K562 (cell line): ENCODE data around the gene TCF12. TPM values are rescaled to one million over a fixed set of nuclear protein-coding genes. Genes with fewer than 3 reads are reported as not detected.

Experiments used
- ATAC-seq: fragments of 200-7000 bp; cut with Tn5 transposase; 3 replicates; pipeline ENCODE4 v1.9.1; 2020; ENCODE audit warnings: moderate library complexity
- BruUV-seq: library from RNA; stranded (reverse); fragments of 400-500 nt; replicated peaks from 2 replicates; lab custom pipeline; 2021; lab: Mats Ljungman, UMichigan
- CTCF ChIA-PET: fragments of 300-600 bp; formaldehyde crosslinking; extraction: SDS; loops from one replicate; lab custom pipeline; 2021; ENCODE audit warnings: low intra/inter-chr PET ratio; lab: Yijun Ruan, JAX
- POLR2A ChIA-PET: fragments of 300-600, 350-650 bp; sonication (Branson Sonifier 250); formaldehyde crosslinking; extraction: SDS; loops from one replicate; lab custom pipeline; 2021; ENCODE audit warnings: antibody characterized with exemption, inconsistent platforms; lab: Yijun Ruan, JAX
- DNase-seq, 4 experiments: peaks; one replicate each; pipeline versions ENCODE4 v3.0.0 to v3.0.0-alpha.2; 2011 to 2018; ENCODE audit warnings: low spot score in 3 of 4, mixed read lengths in 3 of 4; ENCODE audit errors: extremely low read depth in 1 of 4
- FAIRE-seq: peaks from 2 replicates; lab custom pipeline; 2011; peaks lifted over from hg19 to GRCh38; lab: Jason Lieb, UNC
- H2AFZ ChIP-seq: 2 replicates; pipeline ENCODE4 v1.6.0; 2011; ENCODE audit warnings: low read depth, low read length, control low read depth, inconsistent platforms
- H3K27ac ChIP-seq: fragments of 200-600 bp; 3 replicates; pipeline ENCODE4 v1.8.0; 2011; ENCODE audit warnings: low read depth, mild to moderate bottlenecking, control low read depth, inconsistent platforms, low read length, moderate library complexity, mixed read lengths; ENCODE audit errors: extremely low read depth
- H3K27me3 ChIP-seq, 2 experiments: fragments of 300-600 bp in 1 of 2; 2 replicates in 1 of 2; 3 replicates in 1 of 2; pipeline versions ENCODE4 v1.6.0 to v1.8.0; 2011; ENCODE audit warnings: inconsistent platforms in 2 of 2, low read length in 2 of 2, mild to moderate bottlenecking in 1 of 2, mixed read lengths in 1 of 2, moderate library complexity in 1 of 2; ENCODE audit not compliant: control insufficient read depth in 2 of 2, insufficient read depth in 2 of 2
- H3K36me3 ChIP-seq: fragments of 300-600 bp; 3 replicates; pipeline ENCODE4 v1.8.0; 2011; ENCODE audit warnings: mild to moderate bottlenecking, low read length, inconsistent platforms; ENCODE audit not compliant: control insufficient read depth, insufficient read depth
- H3K4me1 ChIP-seq, 2 experiments: fragments of 200-600 bp in 1 of 2; replicated peaks in 1 of 2; 2 replicates in 1 of 2; 3 replicates in 1 of 2; pipeline versions ENCODE4 v1.5.1 to v1.8.0; 2011; ENCODE audit warnings: inconsistent platforms in 2 of 2, low read length in 2 of 2, mild to moderate bottlenecking in 1 of 2, mixed read lengths in 1 of 2, moderate library complexity in 1 of 2; ENCODE audit not compliant: control insufficient read depth in 2 of 2, insufficient read depth in 2 of 2
- H3K4me2 ChIP-seq: 2 replicates; pipeline ENCODE4 v1.6.1; 2011; ENCODE audit warnings: low read length, control low read depth, inconsistent platforms, mixed read lengths; ENCODE audit not compliant: insufficient read depth
- H3K4me3 ChIP-seq: fragments of 200-600 bp; sonication (generic), shearing (Covaris generic); 2 replicates; pipeline ENCODE4 v1.5.1; 2016; ENCODE audit warnings: control low read depth, inconsistent platforms
- H3K79me2 ChIP-seq: fragments of 200-600 bp; 3 replicates; pipeline ENCODE4 v1.8.0; 2011; ENCODE audit warnings: low read length, inconsistent platforms; ENCODE audit not compliant: control insufficient read depth, insufficient read depth
- H3K9ac ChIP-seq, 2 experiments: 2 replicates each; pipeline versions ENCODE4 v1.6.0 to v1.6.1; 2011; ENCODE audit warnings: low read depth in 2 of 2, low read length in 2 of 2, control low read depth in 1 of 2, inconsistent platforms in 1 of 2, mild to moderate bottlenecking in 1 of 2, mixed read lengths in 1 of 2; ENCODE audit not compliant: insufficient read depth in 1 of 2
- H3K9me1 ChIP-seq: one replicate; pipeline ENCODE4 v1.6.0; 2011; ENCODE audit warnings: inconsistent platforms, mild to moderate bottlenecking, low read length, moderate library complexity; ENCODE audit not compliant: control insufficient read depth, insufficient read depth
- H3K9me3 ChIP-seq: replicated peaks from 2 replicates; pipeline ENCODE4 v1.5.1; 2011; ENCODE audit warnings: low read depth, low read length, inconsistent platforms; ENCODE audit not compliant: control insufficient read depth, insufficient read depth
- H4K20me1 ChIP-seq: replicated peaks from 2 replicates; pipeline ENCODE4 v1.6.1; 2011; ENCODE audit warnings: low read length, inconsistent platforms, mixed read lengths; ENCODE audit not compliant: control insufficient read depth, insufficient read depth
- ARNT ChIP-seq, 2 experiments: fragments of 450-650 bp; IDR thresholded peaks; 2 replicates each; pipeline ENCODE4 v1.6.1; 2016; ENCODE audit warnings: mild to moderate bottlenecking in 1 of 2
- BCL6 ChIP-seq: fragments of 250-450 bp; sonication (Bioruptor Pico); IDR thresholded peaks from 2 replicates; pipeline ENCODE4 v1.4.0; 2020
- E2F6 ChIP-seq, 2 experiments: IDR thresholded peaks; 2 replicates each; pipeline ENCODE4 v1.6.1; 2011; ENCODE audit warnings: borderline replicate concordance in 1 of 2, control low read depth in 1 of 2, low read depth in 1 of 2, low read length in 1 of 2, mild to moderate bottlenecking in 1 of 2, mixed read lengths in 1 of 2, moderate library complexity in 1 of 2; ENCODE audit not compliant: insufficient read depth in 1 of 2, insufficient read length in 1 of 2, poor library complexity in 1 of 2, severe bottlenecking in 1 of 2; ENCODE audit errors: extremely low read depth in 1 of 2
- ETS1 ChIP-seq: conservative IDR thresholded peaks from 2 replicates; pipeline ENCODE4 v1.6.1; 2011; ENCODE audit warnings: low read depth, mild to moderate bottlenecking, low read length; ENCODE audit not compliant: control insufficient read depth
- MCM2 ChIP-seq: fragments of 450-650 bp; IDR thresholded peaks from 2 replicates; pipeline ENCODE4 v1.6.1; 2017; ENCODE audit warnings: low read depth, mild to moderate bottlenecking
- PRMT5 ChIP-seq: sonication (generic); formaldehyde crosslinking; IDR thresholded peaks from 2 replicates; pipeline ENCODE4 v1.5.0; 2020; ENCODE audit warnings: missing genetic modification reagents
- THAP12 ChIP-seq: fragments of 250-450 bp; sonication (Bioruptor Pico); IDR thresholded peaks from 2 replicates; pipeline ENCODE4 v1.9.0; 2021; ENCODE audit warnings: mild to moderate bottlenecking, inconsistent platforms
- ZFP91 ChIP-seq: sonication (generic); formaldehyde crosslinking; IDR thresholded peaks from 2 replicates; pipeline ENCODE4 v1.8.0; 2022; ENCODE audit warnings: mild to moderate bottlenecking, missing genetic modification reagents
- ZNF644 ChIP-seq: fragments of 200-800 bp; sonication (Bioruptor generic); IDR thresholded peaks from 2 replicates; pipeline ENCODE4 v1.6.1; 2016; ENCODE audit warnings: low read depth, missing genetic modification characterization, missing compliant biosample characterization
- ZNF764 ChIP-seq: fragments of 250-450 bp; sonication (Bioruptor Pico); IDR thresholded peaks from 2 replicates; pipeline ENCODE4 v1.4.0; 2020; ENCODE audit warnings: low read depth, mild to moderate bottlenecking, moderate library complexity
- WGBS: fragments of 100-300 bp; shearing (Covaris generic); methylation state at CpG from one replicate; pipeline ENCODE4 v1.1.6; 2016; ENCODE audit warnings: low coverage, mixed read lengths; ENCODE audit not compliant: insufficient coverage; ENCODE audit errors: missing lambda C conversion rate; 5-methylcytosine and 5-hydroxymethylcytosine counted together
- in situ Hi-C: fragments of 300-500 bp; cut with MboI; formaldehyde crosslinking; loops from 4 replicates; pipeline ENCODE4 v1.15.0; 2018; ENCODE audit warnings: inconsistent platforms, mixed read lengths
- intact Hi-C: fragments of 100-400 bp; cut with micrococcal nuclease; formaldehyde crosslinking; loops from 2 replicates; pipeline ENCODE4 v1.14.2; 2022
- polyA plus RNA-seq, 8 experiments: library from polyadenylated mRNA; depleted of rRNA in 4 of 8; stranded (reverse) in 5 of 8; unstranded in 3 of 8; fragments of >200 nt; fragmentation: Nextera tagmentation in 2 of 8; fragmentation: Illumina TruSeq in 1 of 8; extraction: Ambion mirVana in 2 of 8; extraction: Trizol in 1 of 8; gene quantifications; 2 replicates each; pipeline versions ENCODE4 v1.2.1 to v1.2.3, GENCODE V29; 2011 to 2014; ENCODE audit warnings: inconsistent platforms in 1 of 8, missing spikeins in 1 of 8
- total RNA-seq, 7 experiments: library from RNA; depleted of rRNA in 6 of 7; stranded (reverse); fragments of >200 nt in 6 of 7; fragmentation: Illumina TruSeq in 2 of 7; extraction: Trizol in 2 of 7; gene quantifications; 2 replicates each; pipeline versions ENCODE4 v1.2.1 to v1.2.3, GENCODE V29; 2011 to 2021; ENCODE audit warnings: low replicate concordance in 1 of 7

The TCF12 gene
- total and polyA plus RNA-seq, 9 of the 15 experiments (the other 6 are each of a cell fraction or from before 2014, with no cell fraction given): 10.5 to 132 (median 52.9) TPM

- no peak overlapping the region for H3K27ac ChIP-seq
- peak; percentile 40 for ATAC-seq
- CTCF ChIA-PET: no interaction called here
Measured at GRCh38 chr15:57297163-57297593, 378.7 kb downstream of the TCF12 start.

More at GRCh38 chr15:57297163-57297593, 378.7 kb downstream of the TCF12 start:
- Histone ChIP-seq H3K36me3 (no peaks in the 10 kb centered on the region), H3K4me2 (no peak overlapping the region), H3K4me1 (peaks cover 0 to 5% of the 10 kb centered on the region in 2 experiments; a peak in 2 of 5 replicates), H3K9me3 (no peaks in the 10 kb centered on the region), H4K20me1 (no peaks in the 10 kb centered on the region), H3K79me2 (no peaks in the 10 kb centered on the region)
- POLR2A ChIA-PET: interaction anchor here (0.6 to 1.0 kb wide), 4 partner anchors 9 to 99 kb away, joined by 3 read pairs; no protein-coding TSS in a partner anchor
- no TSS peak for BruUV-seq
- intact Hi-C loops (no loop called here), in situ Hi-C loops (no loop called here)
- 79% methylated on average over 3 of the region's 3 CpGs for WGBS
- DNase-seq: no peak
- FAIRE-seq: no peak
- TF ChIP-seq ZNF644 (tag): no peak
- no peak for TF ChIP-seq ETS1
- TF ChIP-seq BCL6 (CRISPR knock-in tag): no peak
- no peak for TF ChIP-seq MCM2
- no peak for TF ChIP-seq ARNT (IDR thresholded peaks at IDR 0.05)
- TF ChIP-seq ZFP91 (CRISPR knock-in tag): no peak
- no peak for TF ChIP-seq E2F6 (IDR thresholded peaks at IDR 0.05; ENCODE audit: borderline replicate concordance in 1 of 2, extremely low read depth in 1 of 2, insufficient read depth in 1 of 2, insufficient read length in 1 of 2, low read depth in 1 of 2, low read length in 1 of 2, poor library complexity in 1 of 2, severe bottlenecking in 1 of 2)
- TF ChIP-seq THAP12 (CRISPR knock-in tag): no peak
- no peak for TF ChIP-seq ZNF764 (CRISPR knock-in tag)
- no peak for TF ChIP-seq PRMT5 (CRISPR knock-in tag)
- TF ChIP-seq, all 486 proteins: peak for 0
- Histone ChIP-seq H3K27me3 (no peaks in the 10 kb centered on the region), H3K9ac (no peak overlapping the region), H2AFZ (no peak overlapping the region), H3K4me3 (no peak overlapping the region), H3K9me1 (no peaks in the 10 kb centered on the region)
